GM21447 (cell line): ENCODE data around the gene PAH.

Experiments used
- ATAC-seq: cut with Tn5 transposase; IDR thresholded peaks from one replicate; pipeline ENCODE4 v1.9.1; 2021; ENCODE audit not compliant: unreplicated experiment

Gene PAH

GRCh38 chr12:102917026-102917787, at the start of gene PAH:
Gene PAH, minus strand, starts transcription at chr12:102917244. Its CDS starts 114 bp downstream, at chr12:102917130.
- ATAC-seq: peak; percentile 51

- ATAC-seq: no peak
Measured at GRCh38 chr12:102966200-102966863, 49.3 kb upstream of the PAH start.

GRCh38 chr12:102965281-102966155, 48.5 kb upstream of the PAH start:
- ATAC-seq: no peak

GRCh38 chr12:102964872-102965271, 47.8 kb upstream of the PAH start:
- ATAC-seq: peak; percentile 55

GRCh38 chr12:102963796-102964195, 46.8 kb upstream of the PAH start:
- no peak for ATAC-seq

GRCh38 chr12:102962986-102963385, 45.9 kb upstream of the PAH start:
- no peak for ATAC-seq

- ATAC-seq: no peak
Measured at GRCh38 chr12:102962532-102962931, 45.5 kb upstream of the PAH start.

GRCh38 chr12:102961466-102961855, 44.4 kb upstream of the PAH start:
- ATAC-seq: no peak

- no peak for ATAC-seq
Measured at GRCh38 chr12:102960766-102961465, 43.9 kb upstream of the PAH start.

- ATAC-seq: no peak
Measured at GRCh38 chr12:102959391-102959790, 42.3 kb upstream of the PAH start.

- no peak for ATAC-seq
Measured at GRCh38 chr12:102958830-102959176, 41.8 kb upstream of the PAH start.

- peak; percentile 59 for ATAC-seq
Measured at GRCh38 chr12:102958073-102958829, 41.2 kb upstream of the PAH start.

- no peak for ATAC-seq
Measured at GRCh38 chr12:102957339-102958050, 40.5 kb upstream of the PAH start, which contains the start of gene ASCL1. Gene ASCL1, plus strand, starts transcription at chr12:102957674. Its CDS starts 571 bp downstream, at chr12:102958245.

- no peak for ATAC-seq
Measured at GRCh38 chr12:102956738-102957327, 39.8 kb upstream of the PAH start.

GRCh38 chr12:102955926-102956737, 39.1 kb upstream of the PAH start:
- ATAC-seq: no peak

- ATAC-seq: no peak
Measured at GRCh38 chr12:102954134-102954533, 37.1 kb upstream of the PAH start.

- ATAC-seq: no peak
Measured at GRCh38 chr12:102953221-102953620, 36.2 kb upstream of the PAH start.

GRCh38 chr12:102951841-102952240, 34.8 kb upstream of the PAH start:
- no peak for ATAC-seq
